GM11168 (cell line): ENCODE data around the gene PLSCR1.
"Not testable (repeated sequence)": the region's sequence is repeated elsewhere in the genome, so short reads cannot be mapped to it uniquely, and the experiment has no call there.

Source experiments
- in situ Hi-C: fragments of 300-500 bp; cut with MboI; formaldehyde crosslinking; loops from one replicate; pipeline ENCODE4 v1.12.0; 2022; ENCODE audit warnings: low sequenced_read_pairs; ENCODE audit not compliant: unreplicated experiment

The PLSCR1 gene

DNA sequence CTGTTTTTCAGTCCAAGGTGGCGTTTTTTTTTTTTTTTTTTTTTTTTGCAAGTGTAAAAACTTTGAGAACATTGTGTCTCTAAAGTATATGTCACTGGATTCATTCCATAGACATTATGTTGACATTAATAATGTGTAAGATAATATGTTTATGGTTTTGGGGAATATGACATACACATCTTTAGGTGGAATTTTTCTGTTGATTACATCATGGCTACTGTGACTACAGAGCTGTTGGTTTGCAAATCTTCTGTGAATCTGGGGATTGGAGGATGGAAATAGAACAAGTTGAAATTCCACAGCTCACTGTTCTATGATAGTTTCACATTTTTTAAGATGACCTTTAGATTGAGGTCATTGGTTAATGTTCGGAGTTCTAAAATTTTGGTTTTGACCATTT is 50.6 kb downstream of the PLSCR1 start:
- in situ Hi-C loops = no loop called here

GRCh38 chr3:146493221-146493620 is 51.2 kb downstream of the PLSCR1 start:
- in situ Hi-C loops = no loop called here

DNA sequence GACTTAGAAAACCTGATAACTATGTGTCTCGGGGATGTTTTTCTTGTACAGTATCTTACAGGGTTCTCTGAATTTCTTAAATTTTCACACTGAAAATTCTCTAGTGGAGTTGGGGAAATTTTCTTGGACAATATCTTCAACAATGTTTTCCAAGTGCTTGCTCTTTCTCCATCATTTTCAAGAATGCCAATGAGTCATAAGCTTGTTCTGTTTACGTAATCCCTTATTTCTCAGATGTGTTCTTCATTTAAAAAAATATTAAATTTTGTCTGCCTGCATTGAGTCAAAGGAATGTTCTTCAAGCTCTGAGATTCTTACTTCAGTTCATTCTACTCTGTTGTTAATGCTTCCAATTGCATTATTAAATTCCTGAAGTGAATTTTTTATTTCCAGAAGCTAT is 53.1 kb downstream of the PLSCR1 start:
- in situ Hi-C loops = no loop called here

- in situ Hi-C loops = no loop called here
Observed at GRCh38 chr3:146485297-146485696, 59.1 kb downstream of the PLSCR1 start.

DNA sequence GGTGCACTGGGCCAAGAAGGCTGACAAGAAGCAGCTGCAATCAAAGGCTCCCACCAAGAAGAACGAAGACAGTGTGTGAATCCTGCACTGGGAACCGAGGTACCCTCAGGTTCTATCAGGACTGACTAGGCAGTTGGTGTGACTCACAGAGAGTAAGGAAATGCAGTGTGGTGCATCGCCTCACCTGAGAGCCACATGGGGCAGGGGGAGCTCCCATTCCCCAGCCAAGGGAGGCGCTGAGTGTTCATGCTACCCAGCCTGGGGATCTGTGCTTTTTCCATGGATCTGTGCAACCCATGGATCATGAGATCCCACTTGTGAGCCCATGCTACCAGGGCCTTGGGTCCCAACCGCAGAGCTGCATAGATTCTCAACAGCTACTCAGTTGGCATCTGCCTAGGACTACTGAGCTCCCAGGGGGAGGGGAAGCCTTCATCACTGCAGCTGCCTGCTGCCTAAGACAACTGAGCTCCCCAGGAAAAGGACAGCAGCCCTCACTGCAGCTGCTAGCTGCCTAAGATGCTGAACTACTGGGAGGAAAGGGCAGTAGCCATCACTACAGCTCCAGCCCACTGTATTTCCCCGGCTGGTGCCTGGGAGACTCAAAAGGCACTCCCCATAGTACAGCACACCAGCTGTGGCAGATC is 68.2 kb downstream of the PLSCR1 start:
- in situ Hi-C loops = no loop called here

GRCh38 chr3:146474976-146475375 is 69.4 kb downstream of the PLSCR1 start:
- in situ Hi-C loops = not testable (repeated sequence)

DNA sequence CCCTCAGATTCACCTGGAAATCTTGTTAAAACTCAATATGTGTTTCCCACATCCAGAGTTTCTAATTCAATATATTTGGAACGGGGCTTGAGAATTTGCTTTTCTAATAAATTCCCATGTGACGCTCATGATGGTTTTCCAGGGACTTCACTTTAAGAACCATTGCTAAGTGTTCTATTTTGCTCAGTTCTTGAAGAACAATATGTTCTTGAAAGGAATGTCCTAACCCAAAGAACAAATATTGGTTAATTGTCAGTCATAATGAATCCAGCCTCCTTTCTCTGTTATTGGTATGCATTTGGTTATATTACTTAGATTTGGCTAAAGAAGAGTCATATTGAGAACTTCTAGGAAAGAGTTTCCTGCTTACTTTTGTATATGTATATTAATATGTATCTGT is 70.7 kb downstream of the PLSCR1 start:
- in situ Hi-C loops = no loop called here

DNA sequence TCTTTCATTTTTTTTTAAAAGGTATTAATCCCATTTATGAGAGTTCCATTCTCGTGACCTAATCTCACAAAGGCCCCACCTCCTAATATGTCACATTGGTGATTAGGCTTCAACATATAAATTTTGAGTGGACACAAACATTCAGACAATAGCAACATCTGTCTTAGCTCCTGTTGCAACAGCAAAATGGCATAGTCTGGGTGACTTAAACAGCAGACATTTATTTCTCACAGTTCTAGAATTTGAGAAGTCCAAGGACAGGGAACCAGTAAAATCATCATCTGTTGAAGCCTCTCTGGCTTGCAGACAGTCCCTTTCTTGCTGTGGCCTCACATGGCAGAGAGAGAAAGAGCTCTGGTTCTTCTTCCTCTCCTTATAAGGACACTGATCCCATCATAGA is 71.8 kb downstream of the PLSCR1 start:
- in situ Hi-C loops = no loop called here

DNA sequence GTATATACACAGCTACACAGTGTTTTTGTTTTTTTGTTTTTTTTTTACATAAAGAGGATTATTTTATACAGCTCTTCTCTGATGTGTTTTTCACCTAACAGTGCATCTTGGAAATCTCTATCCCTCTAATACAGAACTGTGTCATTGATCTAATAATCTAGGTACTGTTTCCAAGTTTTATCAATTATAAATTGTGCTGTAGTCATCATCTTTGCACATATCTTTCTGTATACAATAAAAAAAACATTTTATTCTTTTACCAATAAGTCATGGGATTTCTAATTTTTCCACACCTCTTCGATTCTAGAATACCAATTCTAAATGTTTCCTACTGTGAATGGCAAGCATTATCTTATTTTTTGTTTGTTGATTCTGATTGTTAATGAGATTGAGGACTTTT is 73.4 kb downstream of the PLSCR1 start:
- in situ Hi-C loops = no loop called here

GRCh38 chr3:146470425-146470990 is 73.9 kb downstream of the PLSCR1 start:
- in situ Hi-C loops = no loop called here

- in situ Hi-C loops = no loop called here
Observed at GRCh38 chr3:146469150-146470017, 75.0 kb downstream of the PLSCR1 start, which contains the start of gene PLSCR2. PLSCR2 (minus strand) TSS chr3:146469561; CDS start chr3:146459904, 9,657 bp downstream.

GRCh38 chr3:146468671-146469149 is 75.7 kb downstream of the PLSCR1 start:
- in situ Hi-C loops = no loop called here

DNA sequence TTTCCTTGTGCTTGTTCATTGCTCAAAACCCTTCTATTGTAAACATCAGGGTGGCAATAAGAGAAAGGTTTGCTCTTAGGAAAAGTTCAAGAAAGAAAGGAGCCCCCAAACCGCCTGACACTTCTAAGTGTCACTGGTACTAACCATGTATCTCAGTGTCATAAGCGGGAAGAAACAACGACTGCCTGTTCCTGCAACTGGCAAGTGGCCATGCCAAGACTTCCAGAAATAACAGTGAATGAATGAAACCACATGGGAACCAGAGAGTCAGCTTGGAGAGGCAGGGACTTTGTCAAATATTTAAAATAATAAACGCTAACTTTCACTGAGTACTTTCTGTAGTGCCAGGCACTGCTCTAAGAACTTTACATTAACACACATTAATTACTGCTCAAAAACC is 76.2 kb downstream of the PLSCR1 start:
- in situ Hi-C loops = no loop called here

- in situ Hi-C loops = no loop called here
Observed at GRCh38 chr3:146466604-146467003, 77.8 kb downstream of the PLSCR1 start.

DNA sequence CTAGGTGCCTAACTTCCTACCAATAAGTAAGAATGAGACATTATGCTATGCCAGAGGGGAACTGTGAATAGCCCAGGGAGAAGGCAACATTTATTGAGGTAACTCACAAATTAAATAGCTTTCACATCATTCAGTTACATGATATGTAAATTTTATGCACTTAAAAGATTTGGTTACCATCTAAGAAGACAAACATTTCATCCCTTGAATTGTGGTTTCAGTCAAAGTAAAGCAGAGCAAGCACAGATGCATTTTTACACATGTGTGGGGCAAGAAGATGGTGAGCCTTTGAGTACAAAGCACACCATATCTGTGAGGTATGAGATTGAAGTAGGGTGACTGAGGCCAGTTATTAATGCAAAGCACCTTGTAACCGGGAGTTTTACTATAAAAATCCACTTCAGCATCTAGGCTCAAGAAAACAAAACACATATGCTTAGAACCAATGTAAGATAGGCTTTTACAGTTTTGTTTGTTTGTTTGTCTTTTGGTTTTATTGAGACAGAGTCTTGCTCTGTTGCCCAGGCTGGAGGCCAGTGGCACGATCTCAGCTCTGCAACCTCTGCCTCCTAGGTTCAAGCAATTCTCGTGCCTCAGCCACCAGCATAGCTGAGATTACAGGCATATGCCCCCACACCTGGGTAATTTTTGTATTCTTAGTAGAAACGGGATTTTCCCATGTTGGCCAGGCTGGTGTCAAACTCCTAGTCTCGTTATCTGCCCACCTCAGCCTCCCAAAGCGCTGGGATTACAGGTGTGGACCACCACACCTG is 78.5 kb downstream of the PLSCR1 start:
- in situ Hi-C loops = no loop called here
